Measurements from ENCODE around the gene SLPI.

DNA sequence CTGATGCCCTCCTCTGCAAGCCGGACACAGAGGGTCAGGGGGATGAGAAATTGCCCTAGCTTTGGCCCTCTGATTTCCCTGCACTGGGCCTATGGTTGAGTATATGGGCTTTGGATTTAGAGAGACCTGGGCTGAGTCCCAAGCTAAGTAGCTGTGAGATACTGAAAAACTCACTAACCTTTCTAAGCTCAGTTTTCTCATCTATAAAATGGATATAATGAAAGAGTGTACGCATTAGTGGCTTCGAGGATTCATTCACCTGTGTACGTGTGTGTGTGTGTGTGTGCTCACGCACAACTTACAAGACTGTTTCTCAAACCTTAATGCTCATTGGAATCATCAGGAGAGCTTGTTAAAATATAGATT, 39.6 kb upstream of the SLPI start:
- TF ChIP-seq, protein P1, sequence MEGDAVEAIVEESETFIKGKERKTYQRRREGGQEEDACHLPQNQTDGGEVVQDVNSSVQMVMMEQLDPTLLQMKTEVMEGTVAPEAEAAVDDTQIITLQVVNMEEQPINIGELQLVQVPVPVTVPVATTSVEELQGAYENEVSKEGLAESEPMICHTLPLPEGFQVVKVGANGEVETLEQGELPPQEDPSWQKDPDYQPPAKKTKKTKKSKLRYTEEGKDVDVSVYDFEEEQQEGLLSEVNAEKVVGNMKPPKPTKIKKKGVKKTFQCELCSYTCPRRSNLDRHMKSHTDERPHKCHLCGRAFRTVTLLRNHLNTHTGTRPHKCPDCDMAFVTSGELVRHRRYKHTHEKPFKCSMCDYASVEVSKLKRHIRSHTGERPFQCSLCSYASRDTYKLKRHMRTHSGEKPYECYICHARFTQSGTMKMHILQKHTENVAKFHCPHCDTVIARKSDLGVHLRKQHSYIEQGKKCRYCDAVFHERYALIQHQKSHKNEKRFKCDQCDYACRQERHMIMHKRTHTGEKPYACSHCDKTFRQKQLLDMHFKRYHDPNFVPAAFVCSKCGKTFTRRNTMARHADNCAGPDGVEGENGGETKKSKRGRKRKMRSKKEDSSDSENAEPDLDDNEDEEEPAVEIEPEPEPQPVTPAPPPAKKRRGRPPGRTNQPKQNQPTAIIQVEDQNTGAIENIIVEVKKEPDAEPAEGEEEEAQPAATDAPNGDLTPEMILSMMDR (IDR thresholded peaks at IDR 0.05) = no peak
- TF ChIP-seq POLR2A (IDR thresholded peaks at IDR 0.05) = no peak
